OCI-LY7 (cell line): Measurements from ENCODE around the gene LRRC7. TPM values are rescaled to one million over a fixed set of nuclear protein-coding genes. Genes with fewer than 3 reads are reported as not detected.

Source experiments
- BruUV-seq: library from RNA; stranded (reverse); fragments of 400-500 nt; replicated peaks from 2 replicates; lab custom pipeline; 2021; lab: Mats Ljungman, UMichigan
- CTCF ChIA-PET: fragments of 300-600 bp; sonication (Branson Sonifier 250); formaldehyde crosslinking; loops from one replicate; lab custom pipeline; 2022; ENCODE audit warnings: antibody characterized with exemption; ENCODE audit not compliant: unreplicated experiment; lab: Charles Lee
- POLR2A ChIA-PET: fragments of 300-600 bp; sonication (Branson Sonifier 250); formaldehyde crosslinking; loops from one replicate; lab custom pipeline; 2022; ENCODE audit warnings: antibody characterized with exemption; lab: Charles Lee
- DNase-seq: peaks from one replicate; pipeline ENCODE4 v3.0.0-alpha.2; 2015; ENCODE audit warnings: low spot score
- H2AFZ ChIP-seq: fragments of 200-600 bp; sonication (generic), shearing (Covaris generic); 2 replicates; pipeline ENCODE4 v1.6.1; 2014; ENCODE audit warnings: mild to moderate bottlenecking, antibody characterized with exemption, low read length, moderate library complexity
- H3K27ac ChIP-seq: fragments of 200-600 bp; sonication (generic); 2 replicates; pipeline ENCODE4 v1.5.1; 2014; ENCODE audit warnings: mixed run types, low read depth, mild to moderate bottlenecking, moderate library complexity, low read length, inconsistent platforms; ENCODE audit not compliant: poor library complexity, severe bottlenecking
- H3K36me3 ChIP-seq: fragments of 200-600 bp; sonication (generic); 2 replicates; pipeline ENCODE4 v1.6.1; 2014; ENCODE audit warnings: mild to moderate bottlenecking, antibody characterized with exemption, low read length, moderate library complexity, mixed read lengths; ENCODE audit not compliant: insufficient read depth
- H3K4me1 ChIP-seq: fragments of 200-600 bp; sonication (generic); 2 replicates; pipeline ENCODE4 v1.5.1; 2014; ENCODE audit warnings: mild to moderate bottlenecking, low read length; ENCODE audit not compliant: insufficient read depth, poor library complexity, severe bottlenecking
- H3K4me2 ChIP-seq: fragments of 200-600 bp; sonication (generic); 2 replicates; pipeline ENCODE4 v1.6.1; 2014; ENCODE audit warnings: mild to moderate bottlenecking, low read length
- H3K4me3 ChIP-seq: fragments of 200-600 bp; sonication (generic); 2 replicates; pipeline ENCODE4 v1.5.1; 2014; ENCODE audit warnings: mild to moderate bottlenecking, low read depth, low read length; ENCODE audit not compliant: poor library complexity, severe bottlenecking
- H3K79me2 ChIP-seq: fragments of 200-600 bp; sonication (generic); 2 replicates; pipeline ENCODE4 v1.6.1; 2016; ENCODE audit warnings: low read depth, mild to moderate bottlenecking, low read length, moderate library complexity, mixed read lengths; ENCODE audit not compliant: insufficient read depth
- H3K9me2 ChIP-seq: fragments of 200-600 bp; sonication (generic); 2 replicates; pipeline ENCODE4 v1.6.1; 2016; ENCODE audit warnings: mild to moderate bottlenecking, low read length, mixed read lengths; ENCODE audit not compliant: insufficient read depth
- H3K9me3 ChIP-seq: fragments of 200-600 bp; sonication (generic); 2 replicates; pipeline ENCODE4 v1.6.1; 2014; ENCODE audit warnings: mild to moderate bottlenecking, mixed run types, low read length, mixed read lengths
- H4K20me1 ChIP-seq: fragments of 200-600 bp; sonication (generic); 2 replicates; pipeline ENCODE4 v1.6.1; 2014; ENCODE audit warnings: mild to moderate bottlenecking, antibody characterized with exemption, low read length, moderate library complexity, mixed read lengths; ENCODE audit not compliant: insufficient read depth
- CTCF ChIP-seq: fragments of 200-600 bp; sonication (generic); conservative IDR thresholded peaks from 2 replicates; pipeline ENCODE4 v1.5.1; 2014; ENCODE audit warnings: mild to moderate bottlenecking, antibody characterized with exemption, low read length, moderate library complexity, mixed read lengths
- EZH2phosphoT487 ChIP-seq: fragments of 200-600 bp; sonication (generic); IDR thresholded peaks from 2 replicates; pipeline ENCODE4 v1.6.1; 2018; ENCODE audit warnings: low read depth, borderline replicate concordance, mild to moderate bottlenecking, mixed run types, antibody characterized with exemption, low read length, moderate library complexity, mixed read lengths
- intact Hi-C: fragments of 100-400 bp; cut with micrococcal nuclease; formaldehyde crosslinking; loops from one replicate; pipeline ENCODE4 v1.10.0; 2022; ENCODE audit not compliant: unreplicated experiment
- total RNA-seq, 2 experiments: library from RNA; depleted of rRNA in 1 of 2; stranded (reverse); fragments of >200 nt in 1 of 2; shearing (Covaris generic) in 1 of 2; gene quantifications; 2 replicates each; pipeline ENCODE4 v1.2.3, GENCODE V29; 2014 to 2022

Gene LRRC7
- total RNA-seq, 2 experiments from 2014 or later, result not detected

DNA sequence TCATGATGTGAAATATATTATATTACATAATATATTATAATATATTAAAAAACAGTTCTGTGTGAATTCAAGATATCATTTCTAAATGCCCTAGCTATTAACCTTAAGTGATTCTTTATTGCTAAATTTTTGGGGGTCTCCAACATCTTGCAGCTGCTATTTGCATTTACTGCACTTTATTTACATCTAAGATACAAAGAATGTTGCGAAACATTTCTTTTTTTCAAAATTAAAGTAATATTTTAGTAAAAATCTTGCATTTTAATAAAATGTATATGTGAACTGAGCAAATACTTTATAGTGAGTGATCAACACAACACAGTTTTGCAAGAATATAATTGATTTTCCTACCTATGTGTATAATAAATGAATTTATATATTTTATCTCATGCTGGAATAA lies 456.6 kb downstream of the LRRC7 start:
- no peak overlapping the region for H3K27ac ChIP-seq
- no peak for TF ChIP-seq CTCF
- TF ChIP-seq EZH2phosphoT487, result no peak
- intact Hi-C loops, result no loop called here
- no peaks in the 10 kb centered on the region for H3K9me3 ChIP-seq
- H3K4me3 ChIP-seq, result no peak overlapping the region
- H3K4me1 ChIP-seq, result peaks cover 2% of the 10 kb centered on the region
- H2AFZ ChIP-seq, result no peak overlapping the region
- H3K79me2 ChIP-seq, result no peaks in the 10 kb centered on the region
- H4K20me1 ChIP-seq, result no peaks in the 10 kb centered on the region
- no peaks in the 10 kb centered on the region for H3K36me3 ChIP-seq
- no TSS peak for BruUV-seq
- POLR2A ChIA-PET, result no interaction called here
- CTCF ChIA-PET, result no interaction called here
- H3K4me2 ChIP-seq, result no peak overlapping the region
- H3K9me2 ChIP-seq, result no peaks in the 10 kb centered on the region
- DNase-seq, result no peak

DNA sequence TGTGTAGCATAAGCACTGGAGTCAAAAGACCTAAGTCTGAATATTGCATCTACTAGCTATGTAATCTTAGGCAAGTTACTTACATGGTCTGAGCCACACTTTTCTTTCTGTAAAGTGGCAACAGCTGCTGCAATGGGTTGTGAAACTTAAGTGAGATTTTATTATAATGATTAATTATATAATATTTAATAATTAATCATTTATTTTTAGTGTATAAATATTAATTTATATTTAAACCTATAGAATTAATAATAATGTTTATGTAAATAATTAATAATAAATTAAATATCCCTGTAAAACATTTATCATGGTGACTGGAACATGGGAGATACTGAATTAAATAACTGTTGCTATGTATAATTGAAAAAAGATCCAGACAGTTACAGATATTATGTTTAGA lies 457.3 kb downstream of the LRRC7 start:
- Histone ChIP-seq H3K4me1 (peaks cover 10% of the 10 kb centered on the region), H3K9me2 (no peaks in the 10 kb centered on the region), H3K9me3 (no peaks in the 10 kb centered on the region), H3K79me2 (no peaks in the 10 kb centered on the region), H3K36me3 (no peaks in the 10 kb centered on the region), H3K27ac (no peak overlapping the region), H4K20me1 (no peaks in the 10 kb centered on the region), H3K4me3 (no peak overlapping the region), H3K4me2 (no peak overlapping the region), H2AFZ (no peak overlapping the region)
- TF ChIP-seq EZH2phosphoT487 (no peak), CTCF (no peak)
- POLR2A ChIA-PET, result interaction anchor here (0.6 to 1.3 kb wide), 4 partner anchors 9 to 1049 kb away, joined by 3 to 7 read pairs (median 5); no protein-coding TSS in a partner anchor
- intact Hi-C loops, result no loop called here
- DNase-seq, result no peak
- no TSS peak for BruUV-seq
- CTCF ChIA-PET, result no interaction called here

- DNase-seq, result no peak
- no TSS peak for BruUV-seq
Observed at GRCh38 chr1:70025846-70026245, 458.1 kb downstream of the LRRC7 start.

More at GRCh38 chr1:70025846-70026245, 458.1 kb downstream of the LRRC7 start:
- H4K20me1 ChIP-seq, result no peaks in the 10 kb centered on the region
- ChIA-PET POLR2A (interaction anchor here (0.6 to 1.3 kb wide), 6 partner anchors 10 to 1048 kb away, joined by 3 to 7 read pairs (median 4); no protein-coding TSS in a partner anchor), CTCF (no interaction called here)
- intact Hi-C loops, result no loop called here
- no peaks in the 10 kb centered on the region for H3K79me2 ChIP-seq
- H3K27ac ChIP-seq, result no peak overlapping the region
- H3K9me3 ChIP-seq, result no peaks in the 10 kb centered on the region
- H3K4me3 ChIP-seq, result no peak overlapping the region
- no peak overlapping the region for H3K4me2 ChIP-seq
- H3K36me3 ChIP-seq, result no peaks in the 10 kb centered on the region
- peaks cover 18% of the 10 kb centered on the region for H3K4me1 ChIP-seq
- H3K9me2 ChIP-seq, result no peaks in the 10 kb centered on the region
- TF ChIP-seq CTCF (no peak), EZH2phosphoT487 (no peak)
- H2AFZ ChIP-seq, result no peak overlapping the region
